DND-41 (cell line): Measurements from ENCODE around the gene MT1G.

ENCODE experiments used
- EZH2 ChIP-seq: IDR thresholded peaks from 3 replicates; pipeline ENCODE4 v1.6.1; 2012; ENCODE audit warnings: borderline replicate concordance, low read depth, mild to moderate bottlenecking, moderate library complexity, low read length, inconsistent platforms; ENCODE audit not compliant: severe bottlenecking
- TF ChIP-seq, protein P1 (sequence below): IDR thresholded peaks from 2 replicates; pipeline ENCODE4 v1.5.1; 2012; ENCODE audit warnings: borderline replicate concordance, low read length, moderate library complexity, mild to moderate bottlenecking; ENCODE audit not compliant: poor library complexity, severe bottlenecking; ENCODE audit errors: extremely low read depth

DNA sequence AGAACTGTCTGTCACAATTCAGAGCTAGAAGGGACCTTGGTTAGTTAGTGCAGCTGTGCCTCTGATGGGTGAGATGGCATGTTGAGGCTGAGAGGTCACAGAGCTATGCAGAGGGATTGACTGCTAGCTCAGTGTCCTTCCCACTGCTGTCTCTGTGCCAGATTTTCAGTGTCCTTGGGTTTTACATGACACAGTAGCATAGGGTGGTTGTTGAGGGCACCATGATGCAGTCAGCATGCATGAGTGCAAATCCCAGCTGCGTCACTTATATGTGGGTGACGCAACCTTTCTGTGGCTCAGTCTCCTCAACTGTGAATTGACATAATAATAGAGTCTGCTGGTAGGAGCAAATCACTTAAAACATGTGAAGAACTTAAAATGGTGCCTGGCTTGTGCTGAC lies 26.7 kb downstream of the MT1G start:
- TF ChIP-seq, protein P1, sequence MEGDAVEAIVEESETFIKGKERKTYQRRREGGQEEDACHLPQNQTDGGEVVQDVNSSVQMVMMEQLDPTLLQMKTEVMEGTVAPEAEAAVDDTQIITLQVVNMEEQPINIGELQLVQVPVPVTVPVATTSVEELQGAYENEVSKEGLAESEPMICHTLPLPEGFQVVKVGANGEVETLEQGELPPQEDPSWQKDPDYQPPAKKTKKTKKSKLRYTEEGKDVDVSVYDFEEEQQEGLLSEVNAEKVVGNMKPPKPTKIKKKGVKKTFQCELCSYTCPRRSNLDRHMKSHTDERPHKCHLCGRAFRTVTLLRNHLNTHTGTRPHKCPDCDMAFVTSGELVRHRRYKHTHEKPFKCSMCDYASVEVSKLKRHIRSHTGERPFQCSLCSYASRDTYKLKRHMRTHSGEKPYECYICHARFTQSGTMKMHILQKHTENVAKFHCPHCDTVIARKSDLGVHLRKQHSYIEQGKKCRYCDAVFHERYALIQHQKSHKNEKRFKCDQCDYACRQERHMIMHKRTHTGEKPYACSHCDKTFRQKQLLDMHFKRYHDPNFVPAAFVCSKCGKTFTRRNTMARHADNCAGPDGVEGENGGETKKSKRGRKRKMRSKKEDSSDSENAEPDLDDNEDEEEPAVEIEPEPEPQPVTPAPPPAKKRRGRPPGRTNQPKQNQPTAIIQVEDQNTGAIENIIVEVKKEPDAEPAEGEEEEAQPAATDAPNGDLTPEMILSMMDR: no peak
- TF ChIP-seq EZH2: no peak
